Cerebellar nuclear complex (tissue), 1 donor: ENCODE results near the gene MYH9.

Experiments used
- DNase-seq, 2 experiments: peaks; one replicate each; lab custom pipeline; 2025; lab: John Stamatoyannopoulos, UW

Gene MYH9

GRCh38 chr22:36349726-36350125 is 38.0 kb downstream of the MYH9 start:
- no peak for DNase-seq

- DNase-seq: no peak
Measured at GRCh38 chr22:36348760-36349159, 39.0 kb downstream of the MYH9 start.

- DNase-seq: no peak
Measured at GRCh38 chr22:36347094-36347493, 40.7 kb downstream of the MYH9 start.

GRCh38 chr22:36344106-36344827 is 43.5 kb downstream of the MYH9 start:
- DNase-seq: no peak

GRCh38 chr22:36343720-36344105 is 44.1 kb downstream of the MYH9 start:
- no peak for DNase-seq

- DNase-seq: no peak
Measured at GRCh38 chr22:36343070-36343719, 44.6 kb downstream of the MYH9 start.

GRCh38 chr22:36341640-36342041 is 46.1 kb downstream of the MYH9 start:
- no peak for DNase-seq

GRCh38 chr22:36340621-36341020 is 47.1 kb downstream of the MYH9 start:
- DNase-seq: no peak

GRCh38 chr22:36339171-36340065 is 48.3 kb downstream of the MYH9 start:
- DNase-seq: no peak

- DNase-seq: peak; percentile 53 to 72
Measured at GRCh38 chr22:36337365-36338130, 50.2 kb downstream of the MYH9 start.

GRCh38 chr22:36336246-36337182 is 51.3 kb downstream of the MYH9 start:
- DNase-seq: no peak

GRCh38 chr22:36335621-36336020 is 52.1 kb downstream of the MYH9 start:
- DNase-seq: no peak

GRCh38 chr22:36334821-36335603 is 52.8 kb downstream of the MYH9 start:
- no peak for DNase-seq

- DNase-seq: no peak
Measured at GRCh38 chr22:36334081-36334820, 53.5 kb downstream of the MYH9 start.

- DNase-seq: no peak
Measured at GRCh38 chr22:36333644-36334043, 54.1 kb downstream of the MYH9 start.

GRCh38 chr22:36332623-36333332 is 55.0 kb downstream of the MYH9 start:
- DNase-seq: no peak

GRCh38 chr22:36331912-36332622 is 55.7 kb downstream of the MYH9 start:
- DNase-seq: no peak
